CD8-positive, alpha-beta memory T cell (primary cell): ENCODE results near the gene OR2Z1. TPM values are rescaled to one million over a fixed set of nuclear protein-coding genes. Genes with fewer than 3 reads are reported as not detected.
"Not testable (repeated sequence)": the region's sequence is repeated elsewhere in the genome, so short reads cannot be mapped to it uniquely, and the experiment has no call there.

Source experiments
- CTCF ChIA-PET: fragments of 350-600 bp; sonication (Branson Sonifier 250); formaldehyde crosslinking; loops from one replicate; lab custom pipeline; 2021; ENCODE audit warnings: antibody characterized with exemption; lab: Charles Lee
- POLR2A ChIA-PET: fragments of 350-600 bp; sonication (Branson Sonifier 250); formaldehyde crosslinking; loops from one replicate; lab custom pipeline; 2021; ENCODE audit warnings: antibody characterized with exemption; lab: Charles Lee
- DNase-seq, 5 donors: peaks; one replicate each; pipeline versions ENCODE4 v3.0.0 to v3.0.0-alpha.2; 2020 to 2022; ENCODE audit warnings: mixed read lengths in 1 of 5
- H3K27ac ChIP-seq: one replicate; pipeline ENCODE4 v1.7.0; 2013; ENCODE audit warnings: low read depth, mild to moderate bottlenecking, low read length, moderate library complexity
- H3K27me3 ChIP-seq: 2 replicates; pipeline ENCODE4 v1.7.0; 2013; ENCODE audit warnings: low read length, mild to moderate bottlenecking; ENCODE audit not compliant: insufficient read depth, poor library complexity, severe bottlenecking
- H3K36me3 ChIP-seq: 2 replicates; pipeline ENCODE4 v1.7.0; 2013; ENCODE audit warnings: mild to moderate bottlenecking, low read length, moderate library complexity; ENCODE audit not compliant: insufficient read depth
- H3K4me1 ChIP-seq: 2 replicates; pipeline ENCODE4 v1.7.0; 2013; ENCODE audit warnings: mild to moderate bottlenecking, low read length, moderate library complexity; ENCODE audit not compliant: insufficient read depth
- H3K4me3 ChIP-seq: 2 replicates; pipeline ENCODE4 v1.7.0; 2013; ENCODE audit warnings: mild to moderate bottlenecking, low read length
- H3K9me3 ChIP-seq: 2 replicates; pipeline ENCODE4 v1.7.0; 2013; ENCODE audit warnings: mild to moderate bottlenecking, low read length
- H3K27ac Mint-ChIP-seq, 8 donors: one replicate each; pipeline ENCODE4 v1.8.0; 2020 to 2021; ENCODE audit warnings: mixed read lengths in 8 of 8, mild to moderate bottlenecking in 6 of 8, inconsistent platforms in 3 of 8, moderate library complexity in 3 of 8
- H3K27me3 Mint-ChIP-seq, 2 donors: one replicate each; pipeline ENCODE4 v1.8.0; 2020 to 2021; ENCODE audit warnings: mixed read lengths in 2 of 2, mild to moderate bottlenecking in 1 of 2, moderate library complexity in 1 of 2
- H3K36me3 Mint-ChIP-seq, 3 donors: one replicate each; pipeline ENCODE4 v1.8.0; 2020 to 2021; ENCODE audit warnings: mixed read lengths in 3 of 3, inconsistent platforms in 1 of 3, mild to moderate bottlenecking in 1 of 3
- H3K4me1 Mint-ChIP-seq, 3 donors: one replicate each; pipeline ENCODE4 v1.8.0; 2020 to 2021; ENCODE audit warnings: mixed read lengths in 3 of 3, inconsistent platforms in 1 of 3, mild to moderate bottlenecking in 1 of 3
- H3K4me3 Mint-ChIP-seq, 7 donors: one replicate each; pipeline ENCODE4 v1.8.0; 2020 to 2021; ENCODE audit warnings: mixed read lengths in 7 of 7, mild to moderate bottlenecking in 6 of 7, moderate library complexity in 4 of 7, inconsistent platforms in 2 of 7
- H3K9me3 Mint-ChIP-seq, 5 donors: one replicate each; pipeline ENCODE4 v1.8.0; 2020 to 2022; ENCODE audit warnings: mixed read lengths in 5 of 5, mild to moderate bottlenecking in 3 of 5, moderate library complexity in 2 of 5, inconsistent platforms in 1 of 5
- polyA plus RNA-seq: library from polyadenylated mRNA; unstranded; fragments of 300-500 nt; fragmentation: Illumina TruSeq; gene quantifications from one replicate; pipeline ENCODE4 v1.2.3, GENCODE V29; 2021
- total RNA-seq, 2 experiments: library from RNA; stranded (reverse); gene quantifications; one replicate each; pipeline ENCODE4 v1.2.3, GENCODE V29; 2021

The OR2Z1 gene
- total and polyA plus RNA-seq, 3 experiments from 2014 or later, result not detected

DNA sequence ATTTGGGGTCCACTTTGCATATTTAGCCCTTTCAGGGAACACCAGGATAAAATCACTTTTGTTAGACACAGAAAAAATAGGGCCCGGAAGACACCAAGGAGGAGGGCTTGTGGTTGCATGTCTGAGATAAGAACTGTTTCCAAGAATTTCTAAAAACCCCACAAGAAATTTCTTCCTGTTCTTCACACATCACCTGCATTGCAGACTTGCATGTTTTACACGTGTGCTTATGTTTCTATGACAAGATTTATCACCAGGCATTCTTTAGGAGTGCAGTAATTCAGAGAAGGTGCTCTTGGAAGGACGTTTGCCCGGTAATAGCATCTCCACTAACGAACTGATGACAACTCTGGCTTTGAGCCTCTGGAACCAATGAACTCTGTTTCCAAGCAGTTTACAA is 15.7 kb upstream of the OR2Z1 start:
- no peaks in the 10 kb centered on the region for H3K9me3 ChIP-seq
- Mint-ChIP-seq H3K36me3 (no peaks in the 10 kb centered on the region), H3K4me1 (peaks cover 53 to 65% (median 55%) of the 10 kb centered on the region in 3 donors), H3K27me3 (no peaks in the 10 kb centered on the region), H3K9me3 (no peaks in the 10 kb centered on the region), H3K27ac (peak overlapping the region; percentile 7 to 93 (median 80)), H3K4me3 (peak overlapping the region; percentile 14 to 63 (median 44))
- peaks cover 36% of the 10 kb centered on the region for H3K4me1 ChIP-seq
- DNase-seq, result no peak
- CTCF ChIA-PET, result no interaction called here
- POLR2A ChIA-PET, result no interaction called here
- peak overlapping the region; percentile 35 for H3K4me3 ChIP-seq
- H3K27me3 ChIP-seq, result no peaks in the 10 kb centered on the region
- H3K27ac ChIP-seq, result no peak overlapping the region
- H3K36me3 ChIP-seq, result no peaks in the 10 kb centered on the region

- POLR2A ChIA-PET, result not testable (repeated sequence)
- peaks cover 13 to 19% (median 16%) of the 10 kb centered on the region in 3 donors for H3K4me1 Mint-ChIP-seq
Observed at GRCh38 chr19:8710337-8710736, 11.1 kb upstream of the OR2Z1 start.

GRCh38 chr19:8722032-8722431 is 598 bp downstream of the OR2Z1 start:
- H3K27ac ChIP-seq, result no peak overlapping the region
- no peaks in the 10 kb centered on the region for H3K36me3 ChIP-seq
- Mint-ChIP-seq H3K27me3 (peaks cover 14 to 25% of the 10 kb centered on the region in 2 donors), H3K36me3 (no peaks in the 10 kb centered on the region), H3K9me3 (peaks cover 0 to 4% (median 2%) of the 10 kb centered on the region in 5 donors), H3K4me3 (no peak overlapping the region), H3K4me1 (no peaks in the 10 kb centered on the region), H3K27ac (no peak overlapping the region)
- no peaks in the 10 kb centered on the region for H3K9me3 ChIP-seq
- no peak overlapping the region for H3K4me3 ChIP-seq
- no peaks in the 10 kb centered on the region for H3K4me1 ChIP-seq
- CTCF ChIA-PET, result no interaction called here
- POLR2A ChIA-PET, result no interaction called here
- no peaks in the 10 kb centered on the region for H3K27me3 ChIP-seq
- no peak for DNase-seq

More at GRCh38 chr19:8710337-8710736, 11.1 kb upstream of the OR2Z1 start:
- H3K36me3 Mint-ChIP-seq, H3K36me3 ChIP-seq, H3K27me3 ChIP-seq, H3K4me3 Mint-ChIP-seq, DNase-seq, H3K27me3 Mint-ChIP-seq, H3K27ac ChIP-seq, H3K4me1 ChIP-seq, H3K27ac Mint-ChIP-seq, CTCF ChIA-PET, H3K9me3 ChIP-seq, H3K4me3 ChIP-seq: not testable (repeated sequence)
- H3K9me3 Mint-ChIP-seq, result peaks cover 8 to 11% (median 11%) of the 10 kb centered on the region in 5 donors

DNA sequence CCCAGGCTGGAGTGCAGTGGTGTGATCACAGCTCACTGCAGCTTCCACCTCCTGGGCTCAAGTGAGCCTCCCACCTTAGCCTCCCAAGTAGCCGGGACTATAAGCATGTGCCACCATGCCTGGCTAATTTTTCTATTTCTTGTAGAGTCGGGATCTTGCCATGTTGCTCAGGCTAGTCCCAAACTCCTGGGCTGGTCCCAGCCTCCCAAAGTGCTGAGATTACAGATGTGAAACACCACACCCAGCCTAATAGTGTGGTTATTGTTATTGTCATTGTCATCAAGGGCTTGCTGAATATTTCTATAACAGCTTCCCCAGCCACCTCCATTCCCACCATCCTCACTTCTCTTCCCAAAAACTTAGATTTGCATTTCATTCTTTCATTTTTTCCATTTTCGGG is 2.8 kb downstream of the OR2Z1 start:
- Mint-ChIP-seq H3K27ac (peak overlapping the region in 1 of 8 donors; percentile 30), H3K36me3 (no peaks in the 10 kb centered on the region), H3K27me3 (peaks cover 14 to 25% of the 10 kb centered on the region in 2 donors), H3K4me1 (no peaks in the 10 kb centered on the region), H3K4me3 (no peak overlapping the region), H3K9me3 (no peaks in the 10 kb centered on the region)
- Histone ChIP-seq H3K27ac (no peak overlapping the region), H3K4me1 (no peaks in the 10 kb centered on the region), H3K9me3 (no peaks in the 10 kb centered on the region), H3K4me3 (no peak overlapping the region), H3K27me3 (no peaks in the 10 kb centered on the region), H3K36me3 (no peaks in the 10 kb centered on the region)
- CTCF ChIA-PET, result no interaction called here
- POLR2A ChIA-PET, result no interaction called here
- no peak for DNase-seq

- Histone ChIP-seq H3K4me3 (no peak overlapping the region), H3K9me3 (no peaks in the 10 kb centered on the region), H3K4me1 (no peaks in the 10 kb centered on the region), H3K27ac (no peak overlapping the region), H3K27me3 (no peaks in the 10 kb centered on the region), H3K36me3 (no peaks in the 10 kb centered on the region)
- ChIA-PET POLR2A (no interaction called here), CTCF (no interaction called here)
- Mint-ChIP-seq H3K9me3 (no peaks in the 10 kb centered on the region), H3K4me3 (no peak overlapping the region), H3K27me3 (peaks cover 0 to 4% of the 10 kb centered on the region in 2 donors), H3K4me1 (no peaks in the 10 kb centered on the region), H3K27ac (no peak overlapping the region), H3K36me3 (no peaks in the 10 kb centered on the region)
- DNase-seq, result no peak
Observed at GRCh38 chr19:8731428-8732169, 10.2 kb downstream of the OR2Z1 start.

DNA sequence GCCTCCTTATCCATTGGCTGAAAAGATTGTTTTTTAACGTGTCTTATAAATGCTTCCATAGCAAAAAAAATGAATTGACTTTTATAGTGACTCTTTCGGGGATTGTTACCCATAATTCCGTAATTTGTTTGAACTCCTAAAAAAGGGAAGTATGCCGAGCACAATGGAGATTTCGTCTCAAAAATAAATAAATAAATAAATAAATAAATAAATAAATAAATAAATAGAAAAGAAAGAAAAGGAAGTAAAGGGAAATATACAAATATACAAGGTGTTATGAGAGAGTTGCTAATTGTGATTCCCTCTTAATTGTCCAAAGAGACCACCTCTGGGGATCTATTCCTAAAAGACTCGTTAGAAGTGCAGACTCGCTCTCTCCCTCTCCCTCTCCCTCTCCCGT is 16.9 kb downstream of the OR2Z1 start:
- H3K4me3 Mint-ChIP-seq, result no peak overlapping the region
- no peak overlapping the region for H3K27ac Mint-ChIP-seq
- Histone ChIP-seq H3K4me3 (no peak overlapping the region), H3K27me3 (no peaks in the 10 kb centered on the region), H3K27ac (no peak overlapping the region), H3K9me3 (no peaks in the 10 kb centered on the region), H3K4me1 (no peaks in the 10 kb centered on the region), H3K36me3 (no peaks in the 10 kb centered on the region)
- ChIA-PET POLR2A (no interaction called here), CTCF (no interaction called here)
- no peaks in the 10 kb centered on the region for H3K36me3 Mint-ChIP-seq
- peaks cover 0 to 2% of the 10 kb centered on the region in 2 donors for H3K27me3 Mint-ChIP-seq
- H3K9me3 Mint-ChIP-seq, result no peaks in the 10 kb centered on the region
- no peaks in the 10 kb centered on the region for H3K4me1 Mint-ChIP-seq
- DNase-seq, result no peak

GRCh38 chr19:8739291-8740065 is 18.0 kb downstream of the OR2Z1 start:
- H3K9me3 ChIP-seq, CTCF ChIA-PET, H3K9me3 Mint-ChIP-seq, H3K27ac ChIP-seq, H3K27me3 ChIP-seq, DNase-seq, H3K36me3 ChIP-seq, H3K4me3 ChIP-seq, H3K4me1 ChIP-seq, H3K4me1 Mint-ChIP-seq, H3K27ac Mint-ChIP-seq, H3K4me3 Mint-ChIP-seq, POLR2A ChIA-PET, H3K36me3 Mint-ChIP-seq, H3K27me3 Mint-ChIP-seq: not testable (repeated sequence)

DNA sequence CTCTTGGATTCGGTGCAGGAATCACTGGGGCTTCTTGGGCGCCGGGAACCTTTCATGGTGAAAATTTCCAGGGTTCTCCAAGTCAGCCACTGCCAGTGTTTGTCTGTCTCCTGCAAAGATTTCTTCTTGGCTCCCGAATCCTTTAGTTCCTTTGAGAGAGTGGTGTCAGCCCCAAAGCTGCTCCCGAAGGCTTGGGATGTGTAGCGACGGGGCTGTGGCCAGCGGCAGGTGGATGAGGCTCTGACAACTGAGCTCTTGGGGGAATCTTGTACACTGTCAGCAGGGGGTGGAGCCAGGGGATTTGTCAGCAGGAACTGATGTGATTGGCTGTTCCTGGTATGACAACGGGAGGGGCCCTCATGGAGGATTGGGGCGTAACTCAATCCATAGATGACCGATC is 45.8 kb downstream of the OR2Z1 start:
- H3K9me3 ChIP-seq, POLR2A ChIA-PET, H3K36me3 ChIP-seq, H3K4me1 ChIP-seq, H3K36me3 Mint-ChIP-seq, H3K27me3 ChIP-seq, H3K9me3 Mint-ChIP-seq, H3K27me3 Mint-ChIP-seq, CTCF ChIA-PET, H3K27ac Mint-ChIP-seq, H3K27ac ChIP-seq, H3K4me3 Mint-ChIP-seq, H3K4me3 ChIP-seq, H3K4me1 Mint-ChIP-seq: not testable (repeated sequence)
- peak in 1 of 5 donors; percentile 0 for DNase-seq
